ENCODE measurements around the gene RTP1. TPM values are rescaled to one million over a fixed set of nuclear protein-coding genes. Genes with fewer than 3 reads are reported as not detected.
A peak's percentile ranks its signal among the peaks of the same experiment; 100 is the strongest.

The RTP1 gene
- total RNA-seq, 1 experiment from 2014 or later = not detected

GRCh38 chr3:187188931-187189330 lies 8.4 kb upstream of the RTP1 start:
- Histone ChIP-seq H3K36me3 (ENCODE audit: low read depth) (no peaks in the 10 kb centered on the region), H3K27ac (peak overlapping the region; percentile 83; the same call in 1 of the 2 replicates), H3K4me1 (replicated peaks; ENCODE audit: insufficient read depth) (peaks cover 60% of the 10 kb centered on the region), H3K27me3 (ENCODE audit: insufficient read depth, low read depth) (no peaks in the 10 kb centered on the region), H4K20me1 (ENCODE audit: insufficient read depth) (no peaks in the 10 kb centered on the region), H3K4me2 (peak overlapping the region; percentile 75; the same call in 1 of the 2 replicates), H3K79me2 (ENCODE audit: low read depth) (no peaks in the 10 kb centered on the region), H3K4me3 (no peak overlapping the region), H3K9me3 (ENCODE audit: insufficient read depth, low read depth) (peaks cover 12% of the 10 kb centered on the region; the same call in 1 of the 2 replicates), H3K9me2 (ENCODE audit: insufficient read depth) (no peaks in the 10 kb centered on the region), H2AFZ (no peak overlapping the region), H3F3A (ENCODE audit: insufficient read depth, low read depth) (peaks cover 50% of the 10 kb centered on the region)
- TF ChIP-seq EZH2 (IDR thresholded peaks at IDR 0.05; ENCODE audit: low read depth) (no peak), CTCF (conservative IDR thresholded peaks at IDR 0.05) (no peak)
- no TSS peak for BruUV-seq (replicated peaks)
- intact Hi-C loops (cut with micrococcal nuclease; ENCODE audit: unreplicated experiment) = no loop called here
- ChIA-PET CTCF (no interaction called here), POLR2A (ENCODE audit: unreplicated experiment) (no interaction called here)
- no peak for DNase-seq

GRCh38 chr3:187191271-187191670 lies 6.0 kb upstream of the RTP1 start:
- Histone ChIP-seq H3K79me2 (ENCODE audit: low read depth) (no peaks in the 10 kb centered on the region), H4K20me1 (ENCODE audit: insufficient read depth) (no peaks in the 10 kb centered on the region), H3K4me3 (no peak overlapping the region), H3K4me1 (replicated peaks; ENCODE audit: insufficient read depth) (peaks cover 43% of the 10 kb centered on the region), H3K36me3 (ENCODE audit: low read depth) (no peaks in the 10 kb centered on the region), H2AFZ (no peak overlapping the region), H3F3A (ENCODE audit: insufficient read depth, low read depth) (peaks cover 34% of the 10 kb centered on the region), H3K4me2 (no peak overlapping the region), H3K9me2 (ENCODE audit: insufficient read depth) (no peaks in the 10 kb centered on the region), H3K27me3 (ENCODE audit: insufficient read depth, low read depth) (no peaks in the 10 kb centered on the region), H3K9me3 (ENCODE audit: insufficient read depth, low read depth) (peaks cover 12% of the 10 kb centered on the region; the same call in 1 of the 2 replicates), H3K27ac (no peak overlapping the region)
- TF ChIP-seq EZH2 (IDR thresholded peaks at IDR 0.05; ENCODE audit: low read depth) = no peak
- no peak for TF ChIP-seq CTCF (conservative IDR thresholded peaks at IDR 0.05)
- CTCF ChIA-PET = interaction anchor here (0.6 kb wide), 1 partner anchor 187 kb away, joined by 4 read pairs; no protein-coding TSS in a partner anchor
- no peak for DNase-seq
- POLR2A ChIA-PET (ENCODE audit: unreplicated experiment) = no interaction called here
- no TSS peak for BruUV-seq (replicated peaks)
- intact Hi-C loops (cut with micrococcal nuclease; ENCODE audit: unreplicated experiment) = no loop called here

GRCh38 chr3:187193181-187193580 lies 4.1 kb upstream of the RTP1 start:
- H3K4me3 ChIP-seq = no peak overlapping the region
- H3K9me3 ChIP-seq (ENCODE audit: insufficient read depth, low read depth) = peaks cover 12% of the 10 kb centered on the region; the same call in 1 of the 2 replicates
- peaks cover 15% of the 10 kb centered on the region for H3F3A ChIP-seq (ENCODE audit: insufficient read depth, low read depth)
- BruUV-seq (replicated peaks) = no TSS peak
- POLR2A ChIA-PET (ENCODE audit: unreplicated experiment) = no interaction called here
- H3K36me3 ChIP-seq (ENCODE audit: low read depth) = no peaks in the 10 kb centered on the region
- no peaks in the 10 kb centered on the region for H4K20me1 ChIP-seq (ENCODE audit: insufficient read depth)
- no peaks in the 10 kb centered on the region for H3K27me3 ChIP-seq (ENCODE audit: insufficient read depth, low read depth)
- H3K79me2 ChIP-seq (ENCODE audit: low read depth) = no peaks in the 10 kb centered on the region
- intact Hi-C loops (cut with micrococcal nuclease; ENCODE audit: unreplicated experiment) = no loop called here
- no peaks in the 10 kb centered on the region for H3K9me2 ChIP-seq (ENCODE audit: insufficient read depth)
- peaks cover 28% of the 10 kb centered on the region for H3K4me1 ChIP-seq (replicated peaks; ENCODE audit: insufficient read depth)
- TF ChIP-seq CTCF (conservative IDR thresholded peaks at IDR 0.05) = no peak
- TF ChIP-seq EZH2 (IDR thresholded peaks at IDR 0.05; ENCODE audit: low read depth) = no peak
- no peak for DNase-seq
- CTCF ChIA-PET = interaction anchor here (0.7 kb wide), 1 partner anchor 19 kb away, joined by 3 read pairs; no protein-coding TSS in a partner anchor
- no peak overlapping the region for H3K27ac ChIP-seq
- H2AFZ ChIP-seq = no peak overlapping the region
- H3K4me2 ChIP-seq = no peak overlapping the region
